Fibroblast of villous mesenchyme (primary cell): ENCODE results near the gene OR5L2. TPM values are rescaled to one million over a fixed set of nuclear protein-coding genes. Genes with fewer than 3 reads are reported as not detected.

Experiments used
- DNase-seq: peaks from one replicate; pipeline ENCODE4 v3.0.0-alpha.2; 2010; ENCODE audit warnings: low read depth
- H3K4me3 ChIP-seq: 2 replicates; pipeline ENCODE4 v1.5.1; 2011; ENCODE audit warnings: low read depth, mild to moderate bottlenecking, low read length
- total RNA-seq: library from RNA; depleted of rRNA; stranded (reverse); fragments of >200 nt; gene quantifications from 2 replicates; pipeline ENCODE4 v1.2.3, GENCODE V29; 2012
- TF ChIP-seq, protein P1 (sequence below): IDR thresholded peaks from 2 replicates; pipeline ENCODE4 v1.5.1; 2012; ENCODE audit warnings: low read depth, mild to moderate bottlenecking, low read length; ENCODE audit not compliant: insufficient read depth

The OR5L2 gene
- not detected in 2 replicates for total RNA-seq

DNA sequence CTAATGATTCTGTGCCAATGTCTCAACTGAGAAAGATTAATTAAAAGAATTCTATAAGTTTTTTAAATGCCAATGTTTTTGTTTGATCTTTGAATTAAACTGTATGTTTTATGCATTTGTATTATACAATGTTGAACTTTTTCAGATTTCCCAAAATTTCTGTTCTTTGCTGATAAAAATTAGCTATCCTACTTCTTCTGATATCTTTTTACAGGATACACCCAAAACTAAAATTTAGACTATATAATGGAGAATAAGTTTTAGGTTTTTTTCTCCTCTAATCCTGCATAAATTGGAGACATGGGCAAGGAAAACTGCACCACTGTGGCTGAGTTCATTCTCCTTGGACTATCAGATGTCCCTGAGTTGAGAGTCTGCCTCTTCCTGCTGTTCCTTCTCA is at the start of gene OR5L2:
OR5L2 (plus strand) TSS at position 301 of the 400 bp plus-strand sequence; CDS start at position 301, 0 bp downstream.
- TF ChIP-seq, protein P1, sequence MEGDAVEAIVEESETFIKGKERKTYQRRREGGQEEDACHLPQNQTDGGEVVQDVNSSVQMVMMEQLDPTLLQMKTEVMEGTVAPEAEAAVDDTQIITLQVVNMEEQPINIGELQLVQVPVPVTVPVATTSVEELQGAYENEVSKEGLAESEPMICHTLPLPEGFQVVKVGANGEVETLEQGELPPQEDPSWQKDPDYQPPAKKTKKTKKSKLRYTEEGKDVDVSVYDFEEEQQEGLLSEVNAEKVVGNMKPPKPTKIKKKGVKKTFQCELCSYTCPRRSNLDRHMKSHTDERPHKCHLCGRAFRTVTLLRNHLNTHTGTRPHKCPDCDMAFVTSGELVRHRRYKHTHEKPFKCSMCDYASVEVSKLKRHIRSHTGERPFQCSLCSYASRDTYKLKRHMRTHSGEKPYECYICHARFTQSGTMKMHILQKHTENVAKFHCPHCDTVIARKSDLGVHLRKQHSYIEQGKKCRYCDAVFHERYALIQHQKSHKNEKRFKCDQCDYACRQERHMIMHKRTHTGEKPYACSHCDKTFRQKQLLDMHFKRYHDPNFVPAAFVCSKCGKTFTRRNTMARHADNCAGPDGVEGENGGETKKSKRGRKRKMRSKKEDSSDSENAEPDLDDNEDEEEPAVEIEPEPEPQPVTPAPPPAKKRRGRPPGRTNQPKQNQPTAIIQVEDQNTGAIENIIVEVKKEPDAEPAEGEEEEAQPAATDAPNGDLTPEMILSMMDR = no peak
- no peak for DNase-seq
- no peak within 1 kb of the TSS for H3K4me3 ChIP-seq

GRCh38 chr11:55791606-55792005 is 35.4 kb upstream of the OR5L2 start:
- DNase-seq = no peak
- TF ChIP-seq, protein P1 = no peak
- H3K4me3 ChIP-seq = no peak overlapping the region

GRCh38 chr11:55793321-55793720 is 33.7 kb upstream of the OR5L2 start:
- no peak overlapping the region for H3K4me3 ChIP-seq
- TF ChIP-seq, protein P1 = no peak

DNA sequence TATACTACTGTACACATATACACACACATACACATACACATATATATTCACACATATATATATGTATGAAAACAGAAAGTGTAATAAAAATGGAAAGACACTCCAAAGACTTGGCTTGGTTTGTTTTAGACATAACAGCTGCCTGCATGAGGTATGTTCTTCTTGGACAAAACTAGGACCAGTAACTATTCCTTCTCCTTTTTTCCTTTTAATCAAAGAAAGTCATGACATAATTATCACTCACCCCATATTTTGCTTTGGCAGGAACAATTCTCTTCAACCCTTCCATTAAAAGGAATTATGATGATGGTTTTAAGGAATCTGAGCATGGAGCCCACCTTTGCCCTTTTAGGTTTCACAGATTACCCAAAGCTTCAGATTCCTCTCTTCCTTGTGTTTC is 31.8 kb upstream of the OR5L2 start, which contains the start of gene OR5D14:
OR5D14 (plus strand) TSS at position 301 of the 400 bp plus-strand sequence; CDS start at position 301, 0 bp downstream.
- TF ChIP-seq, protein P1 = no peak
- no peak for DNase-seq
- no peak within 1 kb of the TSS for H3K4me3 ChIP-seq

More at GRCh38 chr11:55793321-55793720, 33.7 kb upstream of the OR5L2 start:
- DNase-seq = no peak

- H3K4me3 ChIP-seq = no peak overlapping the region
- DNase-seq = no peak
- TF ChIP-seq, protein P1 = no peak
Measured at GRCh38 chr11:55806248-55806647, 20.8 kb upstream of the OR5L2 start.

- H3K4me3 ChIP-seq = no peak within 1 kb of the TSS
- TF ChIP-seq, protein P1 = no peak
- no peak for DNase-seq
Measured at GRCh38 chr11:55811067-55811466, 16.0 kb upstream of the OR5L2 start, which contains the start of gene OR5L1. Gene OR5L1 (plus strand): TSS chr11:55811367. CDS start chr11:55811467, 100 bp downstream.

- TF ChIP-seq, protein P1 = no peak
- H3K4me3 ChIP-seq = no peak within 1 kb of the TSS
- no peak for DNase-seq
Measured at GRCh38 chr11:55819330-55819729, 7.7 kb upstream of the OR5L2 start, which contains the start of gene OR5D18. Gene OR5D18 (plus strand): TSS chr11:55819630. CDS start chr11:55819630, 0 bp downstream.
